Measurements from ENCODE around the gene MCC.

MCC gene

GRCh38 chr5:113271015-113271414 lies 217.2 kb downstream of the MCC start:
- DNase-seq (ENCODE audit: low read depth in 2 of 2), result no peak

DNA sequence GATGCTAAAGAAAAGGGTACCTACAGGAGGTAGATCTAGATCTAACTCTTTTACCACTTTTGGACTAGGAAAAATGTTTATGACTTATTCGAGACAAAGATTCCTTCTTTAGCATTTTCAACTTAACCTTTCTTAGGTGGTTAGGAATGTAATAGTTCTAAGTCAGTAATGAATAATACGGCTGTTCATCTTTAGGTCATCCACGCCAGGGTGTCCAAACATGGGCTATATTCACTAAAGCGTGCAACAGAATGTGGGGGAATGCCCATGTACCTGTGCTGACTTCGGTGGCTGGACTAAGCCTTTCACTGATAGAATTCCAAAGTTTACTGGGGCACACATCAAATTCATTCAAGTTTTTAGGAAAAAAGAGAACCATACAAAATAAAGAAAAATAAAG lies 218.2 kb downstream of the MCC start:
- DNase-seq (ENCODE audit: low read depth in 2 of 2), result no peak

- no peak for DNase-seq (ENCODE audit: low read depth in 2 of 2)
Observed at GRCh38 chr5:113269023-113269997, 218.9 kb downstream of the MCC start.

GRCh38 chr5:113268232-113268631 lies 220.0 kb downstream of the MCC start:
- no peak for DNase-seq (ENCODE audit: low read depth in 2 of 2)

GRCh38 chr5:113267361-113267900 lies 220.8 kb downstream of the MCC start:
- no peak for DNase-seq (ENCODE audit: low read depth in 2 of 2)

GRCh38 chr5:113266913-113267227 lies 221.4 kb downstream of the MCC start:
- no peak for DNase-seq (ENCODE audit: low read depth in 2 of 2)

- DNase-seq (ENCODE audit: low read depth in 2 of 2), result no peak
Observed at GRCh38 chr5:113266227-113266912, 221.9 kb downstream of the MCC start.

GRCh38 chr5:113265190-113265589 lies 223.1 kb downstream of the MCC start:
- DNase-seq (ENCODE audit: low read depth in 2 of 2), result no peak

- DNase-seq (ENCODE audit: low read depth in 2 of 2), result no peak
Observed at GRCh38 chr5:113264046-113264445, 224.2 kb downstream of the MCC start.

- DNase-seq (ENCODE audit: low read depth in 2 of 2), result no peak
Observed at GRCh38 chr5:113263545-113263944, 224.7 kb downstream of the MCC start.

DNA sequence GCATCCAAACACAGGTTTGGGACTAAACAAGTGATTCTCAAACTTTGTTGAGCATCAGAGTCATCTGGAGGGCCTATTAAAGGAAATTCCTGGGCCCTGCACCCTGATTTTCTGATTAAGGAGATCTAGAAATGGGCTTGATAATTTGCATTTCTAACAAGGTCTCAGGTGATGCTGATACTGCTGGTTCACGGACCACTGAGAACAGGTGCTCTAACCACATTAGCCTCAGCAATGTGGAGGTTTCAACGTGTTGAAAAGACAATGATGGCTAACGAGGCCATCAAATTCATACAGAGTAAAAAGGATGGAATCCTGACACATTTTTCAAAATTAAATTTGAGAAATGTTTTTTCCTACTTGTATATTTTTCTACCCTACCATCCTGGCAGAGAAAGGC lies 225.6 kb downstream of the MCC start:
- DNase-seq (ENCODE audit: low read depth in 2 of 2), result no peak

- no peak for DNase-seq (ENCODE audit: low read depth in 2 of 2)
Observed at GRCh38 chr5:113259034-113259433, 229.2 kb downstream of the MCC start.

DNA sequence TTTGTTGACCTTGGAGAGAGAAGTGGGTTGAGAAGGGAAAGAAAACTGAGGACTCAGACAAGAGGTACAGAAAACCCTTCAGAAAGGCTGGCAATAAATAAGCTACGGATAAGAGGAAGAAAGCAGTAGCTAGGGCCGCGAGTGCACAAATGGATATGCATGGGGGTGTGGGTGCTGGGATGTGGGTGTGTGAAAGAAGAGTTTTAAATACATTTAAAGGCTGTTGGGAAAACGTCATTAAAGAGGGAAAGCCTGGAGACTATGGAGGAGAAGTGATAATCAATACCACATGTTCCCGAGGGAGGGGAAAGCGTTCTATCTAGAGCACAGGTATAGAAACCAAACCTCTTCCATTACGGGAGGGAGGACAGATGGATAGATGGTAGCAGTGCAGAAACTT lies 230.7 kb downstream of the MCC start:
- DNase-seq (ENCODE audit: low read depth in 2 of 2), result no peak

DNA sequence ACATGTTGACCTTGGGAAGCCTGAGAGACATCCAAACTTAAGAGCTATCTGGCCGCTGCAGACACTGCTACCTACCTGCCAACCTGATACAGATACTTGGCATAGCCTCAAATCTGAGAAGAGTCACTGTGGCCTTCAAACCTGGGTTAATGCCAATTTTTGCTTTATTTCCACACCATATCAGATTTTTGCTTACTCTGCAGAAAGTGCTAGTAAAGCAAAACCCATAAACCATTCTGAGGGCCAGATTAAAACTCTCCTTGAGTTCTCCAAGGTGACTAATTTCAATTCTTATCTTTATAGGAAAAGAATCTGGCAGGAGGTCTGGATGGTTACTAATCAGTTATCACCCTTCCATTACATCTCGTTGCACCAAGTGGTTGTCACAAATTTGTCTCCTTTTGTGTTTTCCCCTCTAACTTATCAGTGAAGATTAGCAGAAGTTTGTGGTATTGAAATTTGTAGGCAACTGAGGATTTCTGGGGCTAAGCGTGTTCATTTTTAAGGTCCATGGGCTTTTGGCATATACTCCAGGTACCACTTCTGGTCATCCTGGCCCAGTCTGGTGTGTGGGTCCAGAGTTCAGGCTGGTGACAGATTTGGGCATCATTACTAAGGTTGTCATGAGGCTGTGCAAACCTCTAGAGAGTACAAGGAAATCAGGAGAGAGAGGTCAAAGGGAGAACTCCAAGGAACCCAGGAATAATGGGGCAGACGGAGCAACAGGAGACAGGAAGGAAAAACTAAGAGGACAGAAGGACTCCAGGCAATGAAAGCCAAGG lies 231.4 kb downstream of the MCC start:
- DNase-seq (ENCODE audit: low read depth in 2 of 2), result no peak

DNA sequence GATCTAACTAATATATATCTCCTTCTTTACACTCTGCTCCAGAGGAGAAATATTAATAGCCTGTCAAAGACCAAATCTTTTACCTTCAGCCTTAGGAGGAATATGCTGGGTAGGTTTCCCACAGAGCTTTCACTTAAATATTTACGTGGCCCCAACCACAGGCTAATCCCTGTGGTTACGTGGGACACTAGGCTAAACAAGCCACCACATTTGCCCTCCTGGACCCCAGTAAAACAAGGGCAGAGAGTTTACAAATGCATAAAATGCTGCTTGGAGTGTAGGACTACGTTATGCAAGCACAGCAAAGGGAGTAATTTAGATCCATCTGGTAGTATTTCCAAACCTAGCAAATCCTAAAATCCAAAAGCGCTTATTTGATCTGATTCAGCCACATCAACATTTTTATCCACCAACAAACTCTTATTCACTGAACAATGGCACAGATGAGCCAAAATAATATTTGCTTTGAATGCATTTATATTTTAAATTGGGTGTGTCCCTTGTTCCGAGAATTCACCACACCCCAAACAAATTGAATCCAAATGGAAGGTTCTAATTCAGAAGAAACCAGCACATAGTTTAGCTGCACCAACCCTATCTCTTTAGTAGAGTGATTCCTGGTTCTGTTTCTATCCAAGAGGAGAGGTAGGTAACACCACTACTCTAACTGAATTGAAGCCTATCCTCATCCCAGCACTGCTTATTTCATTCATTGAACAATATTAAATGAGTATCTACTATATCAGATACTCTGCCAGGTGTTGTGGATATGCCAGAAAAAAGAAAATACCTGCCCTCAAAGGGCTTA lies 232.5 kb downstream of the MCC start:
- no peak for DNase-seq (ENCODE audit: low read depth in 2 of 2)

- no peak for DNase-seq (ENCODE audit: low read depth in 2 of 2)
Observed at GRCh38 chr5:113255105-113255504, 233.1 kb downstream of the MCC start.

DNA sequence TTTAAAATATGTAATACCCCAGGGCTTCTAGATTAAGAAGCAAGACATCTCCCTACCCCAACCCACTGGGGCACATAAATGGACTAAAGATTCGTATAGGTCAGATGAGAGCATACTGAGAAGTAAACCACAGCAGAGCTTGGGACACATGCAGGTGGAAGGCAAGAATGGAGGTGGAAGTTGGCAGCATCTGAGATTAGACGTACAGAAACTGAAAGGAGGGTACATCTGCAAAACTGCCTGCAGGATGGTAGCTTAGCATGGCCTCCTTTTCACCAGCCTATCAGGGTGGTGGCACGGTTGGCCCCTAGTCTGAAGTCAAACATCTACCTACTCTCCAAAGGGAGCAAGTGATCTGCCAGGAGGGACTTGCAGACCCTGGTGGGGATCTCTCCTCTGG lies 235.2 kb downstream of the MCC start:
- DNase-seq (ENCODE audit: low read depth in 2 of 2), result no peak

DNA sequence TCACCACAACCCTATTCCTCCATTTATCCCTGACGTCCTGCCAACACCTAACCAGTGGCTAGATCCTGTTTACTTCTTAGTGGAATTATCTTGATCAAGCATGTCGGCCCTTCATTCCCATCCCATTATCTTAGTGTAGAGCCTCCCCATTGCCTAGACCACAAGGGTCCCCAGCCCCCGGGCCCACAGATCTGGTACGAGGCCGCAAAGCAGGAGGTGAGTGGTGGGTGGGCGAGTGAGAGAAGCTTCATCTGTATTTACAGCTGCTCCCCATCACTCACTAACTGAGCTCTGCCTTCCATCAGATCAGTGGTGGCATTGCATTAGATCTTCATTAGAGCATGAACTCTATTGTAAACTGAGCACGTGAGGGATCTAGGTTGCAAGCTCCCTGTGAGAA lies 236.2 kb downstream of the MCC start:
- DNase-seq (ENCODE audit: low read depth in 2 of 2), result no peak

DNA sequence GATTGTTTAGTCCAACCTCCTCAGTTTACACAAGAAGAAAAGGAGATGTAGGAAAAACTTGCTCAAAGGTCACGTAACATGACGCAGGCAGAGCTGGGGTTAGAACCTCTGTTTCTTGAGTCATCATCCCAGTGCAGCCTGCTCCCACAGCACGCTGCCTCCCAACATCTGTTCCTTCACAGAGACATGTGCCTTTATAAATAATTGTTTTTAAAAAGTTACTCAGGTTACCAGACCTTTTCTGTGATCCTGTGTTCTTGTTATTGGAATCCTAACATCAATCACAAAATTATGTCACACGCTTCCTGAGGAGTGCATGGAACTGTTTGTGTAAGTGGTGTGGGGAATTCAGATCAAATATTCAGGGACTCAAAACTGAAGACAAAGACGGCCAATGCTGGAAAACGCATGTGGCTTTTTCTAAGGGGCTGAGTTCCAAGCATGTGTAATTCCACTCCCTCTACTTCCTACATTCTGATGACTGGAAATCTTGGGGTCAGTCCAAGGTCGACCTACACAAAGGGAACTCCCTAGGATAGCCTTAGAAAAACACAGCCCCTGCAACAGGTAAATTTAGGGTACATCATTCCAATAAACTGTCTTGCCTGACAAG lies 237.8 kb downstream of the MCC start:
- no peak for DNase-seq (ENCODE audit: low read depth in 2 of 2)

- DNase-seq (ENCODE audit: low read depth in 2 of 2), result no peak
Observed at GRCh38 chr5:113249206-113249605, 239.0 kb downstream of the MCC start.

DNA sequence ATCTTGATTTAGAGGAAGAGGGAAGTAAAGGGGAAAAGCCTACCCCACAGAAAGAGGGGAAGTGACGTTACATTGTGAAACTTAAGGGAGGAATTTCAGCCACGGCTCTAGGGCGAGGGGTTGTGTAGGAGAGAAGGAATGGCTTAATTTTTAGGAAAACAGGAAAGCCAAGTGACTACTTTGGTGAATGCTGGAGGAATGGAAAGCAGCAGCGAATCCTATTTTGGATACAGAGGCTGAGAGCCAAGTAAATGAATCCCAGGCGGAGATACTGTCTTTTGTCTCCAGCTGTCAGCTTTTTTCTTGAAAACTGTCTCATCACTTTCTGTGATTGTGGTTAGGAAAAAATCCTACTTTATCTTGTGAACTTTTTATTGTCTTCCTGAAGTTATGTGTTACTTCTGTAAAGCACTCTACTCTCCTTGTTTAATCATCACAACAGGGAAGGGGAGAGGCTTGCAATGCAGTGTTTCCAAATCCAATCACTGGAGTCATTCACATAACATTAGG lies 241.8 kb downstream of the MCC start:
- no peak for DNase-seq (ENCODE audit: low read depth in 2 of 2)
